Neural progenitor cell (in vitro differentiated cells): ENCODE results near the gene SPECC1L. TPM values are rescaled to one million over a fixed set of nuclear protein-coding genes. Genes with fewer than 3 reads are reported as not detected.

Experiments
- DNase-seq: peaks from one replicate; pipeline ENCODE4 v3.0.0-alpha.2; 2016; ENCODE audit warnings: low spot score
- H2AFZ ChIP-seq: fragments of 200-600 bp; sonication (generic); replicated peaks from 2 replicates; pipeline ENCODE4 v1.6.1; 2016; ENCODE audit warnings: antibody characterized with exemption
- H3F3A ChIP-seq: fragments of 200-600 bp; sonication (generic); 2 replicates; pipeline ENCODE4 v1.6.1; 2016; ENCODE audit warnings: antibody characterized with exemption, low read depth
- H3K27ac ChIP-seq: fragments of 200-600 bp; sonication (generic); 2 replicates; pipeline ENCODE4 v1.5.1; 2016; ENCODE audit warnings: mild to moderate bottlenecking
- H3K27me3 ChIP-seq: fragments of 200-600 bp; sonication (generic); 2 replicates; pipeline ENCODE4 v1.6.1; 2016; ENCODE audit warnings: mild to moderate bottlenecking, moderate library complexity
- H3K36me3 ChIP-seq: fragments of 200-600 bp; sonication (generic); 2 replicates; pipeline ENCODE4 v1.5.1; 2016
- H3K4me1 ChIP-seq: fragments of 200-600 bp; sonication (generic); 2 replicates; pipeline ENCODE4 v1.6.1; 2016; ENCODE audit warnings: mixed run types
- H3K4me2 ChIP-seq: fragments of 200-600 bp; sonication (generic); 2 replicates; pipeline ENCODE4 v1.6.1; 2016
- H3K4me3 ChIP-seq: fragments of 200-600 bp; sonication (generic); 2 replicates; pipeline ENCODE4 v1.5.1; 2016
- H3K79me2 ChIP-seq: fragments of 200-600 bp; sonication (generic); 2 replicates; pipeline ENCODE4 v1.6.1; 2016; ENCODE audit warnings: low read depth
- H3K9ac ChIP-seq: fragments of 200-600 bp; sonication (generic); 2 replicates; pipeline ENCODE4 v1.6.1; 2016
- H3K9me3 ChIP-seq: fragments of 200-600 bp; sonication (generic); 2 replicates; pipeline ENCODE4 v1.5.1; 2016; ENCODE audit warnings: low read depth
- H4K20me1 ChIP-seq: fragments of 200-600 bp; sonication (generic); 2 replicates; pipeline ENCODE4 v1.6.1; 2016; ENCODE audit warnings: low read depth
- H3K27ac Mint-ChIP-seq: 3 replicates; pipeline ENCODE4 v1.8.0; 2021; ENCODE audit warnings: mixed read lengths
- H3K27me3 Mint-ChIP-seq: 2 replicates; pipeline ENCODE4 v1.8.0; 2022; ENCODE audit warnings: low read depth, mild to moderate bottlenecking, inconsistent platforms, moderate library complexity, mixed read lengths; ENCODE audit not compliant: insufficient read depth
- H3K36me3 Mint-ChIP-seq: 3 replicates; pipeline ENCODE4 v1.8.0; 2021; ENCODE audit warnings: mixed read lengths
- H3K4me1 Mint-ChIP-seq: 3 replicates; pipeline ENCODE4 v1.8.0; 2021; ENCODE audit warnings: mixed read lengths
- H3K4me3 Mint-ChIP-seq: 3 replicates; pipeline ENCODE4 v1.8.0; 2021; ENCODE audit warnings: mild to moderate bottlenecking, moderate library complexity, mixed read lengths
- H3K9me3 Mint-ChIP-seq: 3 replicates; pipeline ENCODE4 v1.8.0; 2020; ENCODE audit warnings: mixed read lengths
- EZH2 ChIP-seq: fragments of 200-600 bp; sonication (generic); IDR thresholded peaks from 2 replicates; pipeline ENCODE4 v1.6.1; 2017; ENCODE audit warnings: antibody characterized with exemption, mild to moderate bottlenecking, moderate library complexity
- EZH2phosphoT487 ChIP-seq: fragments of 200-600 bp; sonication (generic); IDR thresholded peaks from 2 replicates; pipeline ENCODE4 v1.6.1; 2017; ENCODE audit warnings: antibody characterized with exemption
- total RNA-seq: library from RNA; depleted of rRNA; stranded (reverse); fragments of >200 nt; gene quantifications from 2 replicates; pipeline ENCODE4 v1.2.3, GENCODE V29; 2015; ENCODE audit warnings: low replicate concordance
- TF ChIP-seq, protein P1 (sequence below): fragments of 200-600 bp; sonication (generic); IDR thresholded peaks from 2 replicates; pipeline ENCODE4 v1.5.1; 2017; ENCODE audit warnings: antibody characterized with exemption, mild to moderate bottlenecking

SPECC1L gene
- total RNA-seq, 1 donor from 2014 or later: 48.9 TPM

DNA sequence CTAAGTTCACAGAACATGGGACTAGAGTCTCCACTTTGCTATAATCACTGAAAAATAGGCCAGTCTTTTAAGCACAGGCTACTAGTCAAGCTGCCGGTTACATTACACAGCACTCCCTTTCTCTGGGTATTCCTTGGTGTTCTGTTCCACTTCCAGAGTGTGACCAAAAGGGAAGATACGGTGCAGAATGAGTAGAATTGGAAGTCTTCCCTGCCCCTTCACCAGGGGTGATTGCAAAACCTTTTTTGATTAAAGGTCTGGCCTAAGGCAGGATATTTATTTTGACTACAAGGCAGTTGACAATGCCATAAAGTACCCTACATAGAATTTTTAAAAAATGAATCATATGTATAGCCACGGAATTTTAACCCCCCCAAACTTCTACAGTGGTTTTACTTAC lies 97.2 kb downstream of the SPECC1L start:
- Histone ChIP-seq H3K79me2 (no peaks in the 10 kb centered on the region), H3K4me2 (no peak overlapping the region), H3K4me3 (no peak overlapping the region), H2AFZ (no peak overlapping the region), H3K27me3 (no peaks in the 10 kb centered on the region), H4K20me1 (no peaks in the 10 kb centered on the region), H3F3A (no peaks in the 10 kb centered on the region), H3K4me1 (no peaks in the 10 kb centered on the region), H3K9ac (no peak overlapping the region), H3K9me3 (no peaks in the 10 kb centered on the region), H3K36me3 (peaks cover 28% of the 10 kb centered on the region), H3K27ac (no peak overlapping the region)
- Mint-ChIP-seq H3K9me3 (peaks cover 10% of the 10 kb centered on the region), H3K4me3 (no peak overlapping the region), H3K4me1 (no peaks in the 10 kb centered on the region), H3K36me3 (peaks cover 54% of the 10 kb centered on the region), H3K27ac (no peak overlapping the region), H3K27me3 (no peaks in the 10 kb centered on the region)
- no peak for DNase-seq
- no peak for TF ChIP-seq EZH2phosphoT487
- no peak for TF ChIP-seq EZH2
- TF ChIP-seq, protein P1, sequence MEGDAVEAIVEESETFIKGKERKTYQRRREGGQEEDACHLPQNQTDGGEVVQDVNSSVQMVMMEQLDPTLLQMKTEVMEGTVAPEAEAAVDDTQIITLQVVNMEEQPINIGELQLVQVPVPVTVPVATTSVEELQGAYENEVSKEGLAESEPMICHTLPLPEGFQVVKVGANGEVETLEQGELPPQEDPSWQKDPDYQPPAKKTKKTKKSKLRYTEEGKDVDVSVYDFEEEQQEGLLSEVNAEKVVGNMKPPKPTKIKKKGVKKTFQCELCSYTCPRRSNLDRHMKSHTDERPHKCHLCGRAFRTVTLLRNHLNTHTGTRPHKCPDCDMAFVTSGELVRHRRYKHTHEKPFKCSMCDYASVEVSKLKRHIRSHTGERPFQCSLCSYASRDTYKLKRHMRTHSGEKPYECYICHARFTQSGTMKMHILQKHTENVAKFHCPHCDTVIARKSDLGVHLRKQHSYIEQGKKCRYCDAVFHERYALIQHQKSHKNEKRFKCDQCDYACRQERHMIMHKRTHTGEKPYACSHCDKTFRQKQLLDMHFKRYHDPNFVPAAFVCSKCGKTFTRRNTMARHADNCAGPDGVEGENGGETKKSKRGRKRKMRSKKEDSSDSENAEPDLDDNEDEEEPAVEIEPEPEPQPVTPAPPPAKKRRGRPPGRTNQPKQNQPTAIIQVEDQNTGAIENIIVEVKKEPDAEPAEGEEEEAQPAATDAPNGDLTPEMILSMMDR: no peak

DNA sequence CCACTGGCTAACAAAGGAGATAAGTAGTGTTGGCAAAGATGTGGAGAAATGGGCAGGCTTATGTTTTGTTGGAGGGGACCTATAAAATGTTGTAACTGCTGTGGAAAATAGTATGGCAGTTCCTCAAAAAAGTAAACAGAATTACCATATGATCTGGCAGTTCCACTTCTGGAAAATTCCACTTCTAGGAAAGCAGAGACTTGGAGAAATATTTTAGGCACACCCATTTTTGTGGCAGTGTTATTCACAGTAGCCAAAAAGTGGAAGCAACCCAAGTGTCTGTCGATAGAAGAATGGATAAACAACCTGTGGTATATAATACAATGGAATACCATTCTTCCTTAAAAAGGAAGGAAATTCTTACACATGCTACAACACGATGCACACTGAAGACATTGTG lies 99.8 kb downstream of the SPECC1L start:
- Histone ChIP-seq H4K20me1 (no peaks in the 10 kb centered on the region), H3K9ac (no peak overlapping the region), H3K27me3 (no peaks in the 10 kb centered on the region), H3K4me3 (no peak overlapping the region), H3K27ac (no peak overlapping the region), H3K4me2 (no peak overlapping the region), H3K9me3 (no peaks in the 10 kb centered on the region), H2AFZ (no peak overlapping the region), H3K79me2 (no peaks in the 10 kb centered on the region), H3K4me1 (no peaks in the 10 kb centered on the region), H3K36me3 (peaks cover 36% of the 10 kb centered on the region), H3F3A (no peaks in the 10 kb centered on the region)
- Mint-ChIP-seq H3K4me3 (no peak overlapping the region), H3K9me3 (peaks cover 15% of the 10 kb centered on the region), H3K27me3 (peaks cover 2% of the 10 kb centered on the region), H3K4me1 (no peaks in the 10 kb centered on the region), H3K27ac (no peak overlapping the region), H3K36me3 (peaks cover 66% of the 10 kb centered on the region)
- no peak for TF ChIP-seq EZH2phosphoT487
- no peak for DNase-seq

DNA sequence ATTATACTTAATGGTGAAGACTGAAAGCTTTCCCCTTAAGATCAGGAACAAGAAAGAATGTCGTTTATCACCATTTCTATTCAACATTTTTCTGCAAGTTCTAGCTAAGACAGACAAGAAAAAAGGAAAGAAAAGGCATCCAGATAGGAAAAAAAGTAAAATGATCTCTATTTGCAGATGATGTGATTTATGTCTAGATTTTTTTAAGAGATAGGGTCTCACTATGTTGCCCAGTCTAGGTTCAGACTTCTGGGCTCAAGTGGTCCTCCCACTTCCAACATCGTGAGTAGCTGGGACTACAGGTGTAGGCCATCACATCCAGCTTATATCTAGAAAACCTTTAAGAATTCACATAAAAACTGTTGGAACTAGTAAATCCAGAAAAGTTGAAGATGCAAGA lies 105.4 kb downstream of the SPECC1L start:
- Histone ChIP-seq H3F3A (no peaks in the 10 kb centered on the region), H3K27me3 (no peaks in the 10 kb centered on the region), H3K79me2 (no peaks in the 10 kb centered on the region), H3K9ac (no peak overlapping the region), H3K27ac (no peak overlapping the region), H3K4me3 (no peak overlapping the region), H4K20me1 (no peaks in the 10 kb centered on the region), H3K4me2 (no peak overlapping the region), H3K9me3 (no peaks in the 10 kb centered on the region), H3K4me1 (no peaks in the 10 kb centered on the region), H2AFZ (no peak overlapping the region), H3K36me3 (peaks cover 27% of the 10 kb centered on the region)
- Mint-ChIP-seq H3K4me1 (no peaks in the 10 kb centered on the region), H3K27ac (no peak overlapping the region), H3K4me3 (no peak overlapping the region), H3K9me3 (peaks cover 15% of the 10 kb centered on the region), H3K36me3 (peaks cover 62% of the 10 kb centered on the region), H3K27me3 (peaks cover 2% of the 10 kb centered on the region)
- DNase-seq: no peak
- no peak for TF ChIP-seq EZH2
- TF ChIP-seq, protein P1: no peak
- no peak for TF ChIP-seq EZH2phosphoT487

DNA sequence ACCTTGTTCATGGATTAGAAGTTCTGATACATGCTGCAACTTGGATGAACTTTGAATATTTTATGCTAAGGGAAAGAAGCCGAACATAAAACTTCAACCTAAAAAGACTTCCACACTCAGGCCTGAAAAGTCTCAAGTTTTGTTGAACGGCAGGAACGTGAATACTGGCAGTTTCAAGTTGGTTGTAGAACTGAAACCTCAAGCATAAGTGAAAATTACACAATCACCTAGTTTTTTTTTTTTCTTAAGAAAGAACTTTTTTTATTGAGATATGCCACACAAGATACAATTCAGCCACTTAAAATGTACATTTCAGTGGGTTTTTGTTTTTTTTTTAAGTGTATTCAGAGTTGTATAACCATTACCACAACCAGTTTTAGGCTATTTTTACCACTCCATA lies 106.0 kb downstream of the SPECC1L start:
- Histone ChIP-seq H3K4me2 (no peak overlapping the region), H3K4me1 (no peaks in the 10 kb centered on the region), H2AFZ (no peak overlapping the region), H3K36me3 (peaks cover 24% of the 10 kb centered on the region), H3K79me2 (no peaks in the 10 kb centered on the region), H3K9ac (no peak overlapping the region), H3K27ac (no peak overlapping the region), H3K4me3 (no peak overlapping the region), H3K9me3 (no peaks in the 10 kb centered on the region), H3F3A (no peaks in the 10 kb centered on the region), H3K27me3 (no peaks in the 10 kb centered on the region), H4K20me1 (no peaks in the 10 kb centered on the region)
- H3K9me3 Mint-ChIP-seq: peaks cover 12% of the 10 kb centered on the region
- no peak overlapping the region for H3K27ac Mint-ChIP-seq
- peaks cover 57% of the 10 kb centered on the region for H3K36me3 Mint-ChIP-seq
- H3K4me3 Mint-ChIP-seq: no peak overlapping the region
- H3K27me3 Mint-ChIP-seq: peaks cover 2% of the 10 kb centered on the region
- TF ChIP-seq, protein P1: no peak
- TF ChIP-seq EZH2: no peak
- no peak for TF ChIP-seq EZH2phosphoT487
- H3K4me1 Mint-ChIP-seq: no peaks in the 10 kb centered on the region
- no peak for DNase-seq
